ENCODE measurements around the gene ZNF316. TPM values are rescaled to one million over a fixed set of nuclear protein-coding genes. Genes with fewer than 3 reads are reported as not detected.

ZNF316 gene
- total RNA-seq, 1 donor from 2014 or later = 60.3 TPM

GRCh38 chr7:6653071-6654003, 16.2 kb downstream of the ZNF316 start:
- TF ChIP-seq, protein P1, sequence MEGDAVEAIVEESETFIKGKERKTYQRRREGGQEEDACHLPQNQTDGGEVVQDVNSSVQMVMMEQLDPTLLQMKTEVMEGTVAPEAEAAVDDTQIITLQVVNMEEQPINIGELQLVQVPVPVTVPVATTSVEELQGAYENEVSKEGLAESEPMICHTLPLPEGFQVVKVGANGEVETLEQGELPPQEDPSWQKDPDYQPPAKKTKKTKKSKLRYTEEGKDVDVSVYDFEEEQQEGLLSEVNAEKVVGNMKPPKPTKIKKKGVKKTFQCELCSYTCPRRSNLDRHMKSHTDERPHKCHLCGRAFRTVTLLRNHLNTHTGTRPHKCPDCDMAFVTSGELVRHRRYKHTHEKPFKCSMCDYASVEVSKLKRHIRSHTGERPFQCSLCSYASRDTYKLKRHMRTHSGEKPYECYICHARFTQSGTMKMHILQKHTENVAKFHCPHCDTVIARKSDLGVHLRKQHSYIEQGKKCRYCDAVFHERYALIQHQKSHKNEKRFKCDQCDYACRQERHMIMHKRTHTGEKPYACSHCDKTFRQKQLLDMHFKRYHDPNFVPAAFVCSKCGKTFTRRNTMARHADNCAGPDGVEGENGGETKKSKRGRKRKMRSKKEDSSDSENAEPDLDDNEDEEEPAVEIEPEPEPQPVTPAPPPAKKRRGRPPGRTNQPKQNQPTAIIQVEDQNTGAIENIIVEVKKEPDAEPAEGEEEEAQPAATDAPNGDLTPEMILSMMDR (IDR thresholded peaks at IDR 0.05) = no peak
- no peak overlapping the region for H3K4me3 ChIP-seq
- H3K36me3 ChIP-seq = peaks cover 35 to 65% of the 10 kb centered on the region in 2 donors
- no peak overlapping the region for H3K27ac ChIP-seq
- no peak for DNase-seq (ENCODE audit: low spot score in 2 of 2)
- intact Hi-C loops (cut with DNase I) = no loop called here
- H3K4me1 ChIP-seq = no peaks in the 10 kb centered on the region
- no peaks in the 10 kb centered on the region for H3K27me3 ChIP-seq
- peaks cover 0 to 5% of the 10 kb centered on the region in 2 donors for H3K9me3 ChIP-seq

DNA sequence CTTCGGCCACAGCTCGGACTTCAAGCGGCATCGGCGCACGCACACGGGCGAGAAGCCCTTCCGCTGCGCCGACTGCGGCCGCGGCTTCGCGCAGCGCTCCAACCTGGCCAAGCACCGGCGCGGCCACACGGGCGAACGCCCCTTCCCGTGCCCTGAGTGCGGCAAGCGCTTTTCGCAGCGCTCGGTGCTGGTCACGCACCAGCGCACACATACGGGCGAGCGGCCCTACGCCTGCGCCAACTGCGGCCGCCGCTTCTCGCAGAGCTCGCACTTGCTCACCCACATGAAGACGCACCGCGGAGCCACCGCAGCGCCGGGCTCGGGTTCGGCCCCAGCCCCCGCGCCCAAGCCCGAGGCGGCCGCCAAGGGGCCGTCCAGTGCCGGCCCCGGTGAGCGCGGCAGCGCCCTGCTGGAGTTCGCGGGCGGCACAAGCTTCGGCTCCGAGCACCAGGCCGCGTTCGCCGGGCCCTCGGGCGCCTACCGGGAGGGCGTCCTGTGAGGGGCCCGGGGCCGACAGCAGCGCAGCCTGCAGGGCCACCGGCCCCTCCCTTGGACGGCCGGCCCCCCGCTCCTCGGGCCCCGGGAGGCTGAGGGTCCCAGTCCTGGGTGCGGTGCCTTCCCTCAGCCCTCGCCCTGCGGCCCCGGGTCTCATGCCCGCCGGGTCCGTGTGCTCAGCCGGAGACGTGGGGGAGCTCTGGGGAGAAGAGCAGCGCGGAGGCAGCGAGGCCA, 17.2 kb downstream of the ZNF316 start:
- Histone ChIP-seq H3K27ac (no peak overlapping the region), H3K27me3 (no peaks in the 10 kb centered on the region), H3K4me1 (no peaks in the 10 kb centered on the region), H3K9me3 (peaks cover 0 to 5% of the 10 kb centered on the region in 2 donors), H3K4me3 (no peak overlapping the region), H3K36me3 (peaks cover 32 to 58% of the 10 kb centered on the region in 2 donors)
- TF ChIP-seq, protein P1 (IDR thresholded peaks at IDR 0.05) = no peak
- no peak for DNase-seq (ENCODE audit: low spot score in 2 of 2)
- intact Hi-C loops (cut with DNase I) = no loop called here

DNA sequence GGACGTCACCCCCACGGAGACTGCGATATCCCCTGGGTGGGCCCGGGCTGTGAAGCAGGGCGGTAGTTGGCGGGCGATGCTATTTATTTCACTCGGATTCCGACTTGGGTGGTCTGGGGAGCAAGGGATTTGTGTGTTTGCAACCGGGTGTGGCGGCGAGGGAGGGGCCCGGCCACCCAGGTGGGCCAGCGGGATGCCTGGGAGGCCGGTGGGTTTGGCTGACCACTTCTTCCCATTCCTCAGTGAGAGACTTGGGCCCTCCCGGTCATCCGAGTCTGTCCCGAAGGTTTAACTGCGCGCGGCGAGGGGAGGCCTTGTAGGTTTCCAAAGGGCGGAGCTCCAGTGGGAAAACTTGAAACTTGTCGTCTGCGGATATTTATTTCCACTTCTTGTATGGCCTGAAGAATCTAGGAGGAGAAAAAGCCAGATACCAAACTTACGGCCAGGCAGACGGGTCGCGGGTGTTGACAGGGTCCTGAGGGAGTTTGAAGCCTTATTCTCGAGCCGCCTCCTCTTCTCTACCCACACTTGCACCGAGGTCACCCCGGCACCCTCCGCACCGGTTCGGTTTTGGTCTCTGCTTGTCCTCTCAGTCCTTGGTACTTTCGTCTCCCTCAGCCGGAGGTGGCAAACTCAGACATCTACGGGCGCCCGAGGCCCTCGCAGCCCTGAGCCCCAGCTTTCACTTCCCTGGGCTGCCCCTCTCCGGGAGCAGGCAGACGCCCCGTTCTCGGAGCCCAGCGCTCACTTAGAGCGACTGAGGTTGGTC, 17.9 kb downstream of the ZNF316 start:
- Histone ChIP-seq H3K36me3 (peaks cover 32 to 51% of the 10 kb centered on the region in 2 donors), H3K4me1 (no peaks in the 10 kb centered on the region), H3K9me3 (peaks cover 0 to 5% of the 10 kb centered on the region in 2 donors), H3K27me3 (no peaks in the 10 kb centered on the region), H3K27ac (no peak overlapping the region), H3K4me3 (no peak overlapping the region)
- intact Hi-C loops (cut with DNase I) = no loop called here
- no peak for DNase-seq (ENCODE audit: low spot score in 2 of 2)
- TF ChIP-seq, protein P1 (IDR thresholded peaks at IDR 0.05) = no peak

DNA sequence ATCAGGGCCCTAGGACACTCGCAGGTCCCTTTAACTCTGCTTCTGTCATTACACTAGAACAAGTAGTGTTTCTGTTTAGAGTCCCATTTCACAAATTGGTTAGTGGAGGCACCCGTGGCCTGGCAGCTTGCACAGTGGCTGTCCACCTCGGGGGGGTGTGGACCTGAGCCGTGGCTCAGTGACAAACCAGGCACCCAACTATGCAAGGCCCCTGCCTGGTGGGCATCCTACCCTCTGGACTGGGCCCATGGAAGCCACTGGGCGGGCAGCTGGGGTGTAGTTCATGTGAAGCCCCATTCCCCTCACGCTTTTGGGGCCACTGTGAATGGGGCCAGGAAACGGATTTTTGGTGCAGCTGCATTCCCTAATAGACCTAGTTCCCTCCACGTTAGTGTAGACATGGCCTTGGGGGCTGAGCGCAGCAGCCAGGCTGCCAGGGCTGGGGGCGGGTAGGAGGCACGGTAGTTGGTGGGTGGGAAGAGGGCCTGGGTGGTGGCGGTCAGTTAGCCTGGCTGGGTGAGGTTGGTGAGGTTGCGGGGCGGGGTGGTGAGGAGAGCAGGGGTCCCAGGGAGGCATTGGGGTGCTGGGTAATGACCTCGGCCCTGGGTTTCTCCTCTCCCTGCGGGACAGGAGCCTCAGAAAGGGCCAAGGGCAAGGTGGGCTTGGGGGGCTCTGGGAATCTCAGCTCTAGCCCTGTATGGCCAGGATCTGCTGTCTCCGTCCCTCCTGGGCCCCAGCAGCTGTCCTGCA, 18.7 kb downstream of the ZNF316 start:
- Histone ChIP-seq H3K27ac (no peak overlapping the region), H3K36me3 (peaks cover 32 to 43% of the 10 kb centered on the region in 2 donors), H3K27me3 (no peaks in the 10 kb centered on the region), H3K4me1 (no peaks in the 10 kb centered on the region), H3K4me3 (no peak overlapping the region), H3K9me3 (peaks cover 0 to 5% of the 10 kb centered on the region in 2 donors)
- intact Hi-C loops (cut with DNase I) = no loop called here
- no peak for DNase-seq (ENCODE audit: low spot score in 2 of 2)
- TF ChIP-seq, protein P1 (IDR thresholded peaks at IDR 0.05) = no peak

DNA sequence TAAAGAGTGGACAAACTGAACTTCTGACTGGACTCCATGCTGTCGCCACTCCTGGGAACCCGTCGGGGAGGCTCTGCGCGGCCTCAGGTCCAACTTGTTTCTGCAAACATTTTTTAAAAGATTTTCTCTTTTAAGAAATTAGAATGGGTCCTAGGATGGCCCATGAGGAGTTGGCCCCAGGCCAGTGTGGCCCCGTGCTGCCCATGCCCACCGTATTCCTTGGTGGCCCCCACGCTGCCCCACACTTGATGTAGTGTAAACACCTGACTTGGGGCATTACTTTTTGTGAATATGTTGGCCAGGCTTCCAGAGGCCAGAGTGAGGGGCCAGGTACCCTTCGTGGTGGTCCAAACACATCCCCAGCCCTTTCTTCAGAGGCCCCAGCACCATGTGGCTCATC, 19.3 kb downstream of the ZNF316 start:
- peaks cover 0 to 5% of the 10 kb centered on the region in 2 donors for H3K9me3 ChIP-seq
- H3K27me3 ChIP-seq = no peaks in the 10 kb centered on the region
- DNase-seq (ENCODE audit: low spot score in 2 of 2) = no peak
- H3K27ac ChIP-seq = no peak overlapping the region
- no peak overlapping the region for H3K4me3 ChIP-seq
- H3K4me1 ChIP-seq = no peaks in the 10 kb centered on the region
- TF ChIP-seq, protein P1 (IDR thresholded peaks at IDR 0.05) = no peak
- H3K36me3 ChIP-seq = peaks cover 27 to 37% of the 10 kb centered on the region in 2 donors
- intact Hi-C loops (cut with DNase I) = no loop called here
